ENCODE measurements around the gene SYT3. TPM values are rescaled to one million over a fixed set of nuclear protein-coding genes. Genes with fewer than 3 reads are reported as not detected.

SYT3 gene
- total and polyA plus RNA-seq, 7 donors: under 0.01 to 0.66 (median 0.37) TPM; not detected in 1

- H3K27me3 ChIP-seq: peaks cover 39 to 94% (median 43%) of the 10 kb centered on the region in 3 donors
- 19 to 34% methylated on average over 5 of the region's 5 CpGs for WGBS, 2 donors
Measured at GRCh38 chr19:50670102-50670380, 30.4 kb upstream of the SYT3 start.

GRCh38 chr19:50669302-50670101 lies 29.8 kb upstream of the SYT3 start:
- Histone ChIP-seq H3K4me3 (no peak overlapping the region), H3K9me3 (no peaks in the 10 kb centered on the region), H3K27ac (no peak overlapping the region), H3K36me3 (no peaks in the 10 kb centered on the region), H3K27me3 (peaks cover 39 to 93% (median 43%) of the 10 kb centered on the region in 3 donors), H3K4me1 (peaks cover 0 to 24% (median 8%) of the 10 kb centered on the region in 4 donors)
- intact Hi-C loops (cut with DNase I): loop anchor here (5.0 kb wide), 1 partner anchor 113 kb away; no protein-coding TSS in a partner anchor
- TF ChIP-seq POLR2AphosphoS5 (IDR thresholded peaks at IDR 0.05): no peak
- peak in 3 of 4 experiments; percentile 47 to 65 (median 49) for TF ChIP-seq CTCF (IDR thresholded peaks at IDR 0.05)
- WGBS, 2 donors: 28 to 41% methylated on average over 23 of the region's 23 CpGs
- DNase-seq: no peak

More at GRCh38 chr19:50670102-50670380, 30.4 kb upstream of the SYT3 start:
- Histone ChIP-seq H3K9me3 (no peaks in the 10 kb centered on the region), H3K36me3 (no peaks in the 10 kb centered on the region), H3K4me1 (peaks cover 0 to 24% (median 8%) of the 10 kb centered on the region in 4 donors), H3K27ac (no peak overlapping the region), H3K4me3 (no peak overlapping the region)
- intact Hi-C loops (cut with DNase I): no loop called here
- TF ChIP-seq CTCF (IDR thresholded peaks at IDR 0.05): no peak
- TF ChIP-seq POLR2AphosphoS5 (IDR thresholded peaks at IDR 0.05): no peak
- no peak for TF ChIP-seq EP300 (IDR thresholded peaks at IDR 0.05)
- no peak for TF ChIP-seq POLR2A (IDR thresholded peaks at IDR 0.05)
- no peak for DNase-seq

GRCh38 chr19:50668879-50669278 lies 29.2 kb upstream of the SYT3 start:
- DNase-seq: no peak
- intact Hi-C loops (cut with DNase I): loop anchor here (5.0 kb wide), 1 partner anchor 113 kb away; no protein-coding TSS in a partner anchor
- 37 to 52% methylated on average over 20 of the region's 20 CpGs for WGBS, 2 donors

GRCh38 chr19:50668416-50668815 lies 28.7 kb upstream of the SYT3 start:
- peaks cover 39 to 94% (median 43%) of the 10 kb centered on the region in 3 donors for H3K27me3 ChIP-seq
- H3K36me3 ChIP-seq: no peaks in the 10 kb centered on the region
- H3K4me1 ChIP-seq: peaks cover 0 to 24% (median 8%) of the 10 kb centered on the region in 4 donors
- DNase-seq: no peak
- TF ChIP-seq CTCF (IDR thresholded peaks at IDR 0.05) (no peak), POLR2AphosphoS5 (IDR thresholded peaks at IDR 0.05) (no peak), EP300 (IDR thresholded peaks at IDR 0.05) (no peak), POLR2A (IDR thresholded peaks at IDR 0.05) (no peak)
- 6 to 8% methylated on average over 49 of the region's 49 CpGs for WGBS, 2 donors
- H3K9me3 ChIP-seq: no peaks in the 10 kb centered on the region
- no peak overlapping the region for H3K27ac ChIP-seq
- no peak overlapping the region for H3K4me3 ChIP-seq
- intact Hi-C loops (cut with DNase I): loop anchor here (5.0 kb wide), 1 partner anchor 114 kb away; no protein-coding TSS in a partner anchor

More at GRCh38 chr19:50668879-50669278, 29.2 kb upstream of the SYT3 start:
- Histone ChIP-seq H3K27me3 (peaks cover 39 to 92% (median 43%) of the 10 kb centered on the region in 3 donors), H3K4me1 (peaks cover 0 to 24% (median 8%) of the 10 kb centered on the region in 4 donors), H3K4me3 (no peak overlapping the region), H3K27ac (no peak overlapping the region), H3K9me3 (no peaks in the 10 kb centered on the region), H3K36me3 (no peaks in the 10 kb centered on the region)
- TF ChIP-seq POLR2AphosphoS5 (IDR thresholded peaks at IDR 0.05) (no peak), CTCF (IDR thresholded peaks at IDR 0.05) (no peak)

Measured in sigmoid colon (tissue), 7 donors.